HPDE6-E6E7 (cell line): ENCODE data around the gene CDR2L.

Source experiments
- DNase-seq: peaks from one replicate; pipeline ENCODE4 v3.0.0; 2011; ENCODE audit warnings: missing footprints; ENCODE audit errors: extremely low spot score

Gene CDR2L

GRCh38 chr17:74987418-74987908, at the start of gene CDR2L:
CDR2L (plus strand) TSS chr17:74987632; CDS start chr17:74988044, 412 bp downstream.
- peak; percentile 93 for DNase-seq

GRCh38 chr17:74938194-74938950, 49.1 kb upstream of the CDR2L start:
- no peak for DNase-seq

- DNase-seq: no peak
Observed at GRCh38 chr17:74939534-74939933, 47.9 kb upstream of the CDR2L start.

GRCh38 chr17:74941128-74941725, 46.2 kb upstream of the CDR2L start:
- DNase-seq: no peak

GRCh38 chr17:74943808-74944522, 43.5 kb upstream of the CDR2L start:
- peak; percentile 97 for DNase-seq

- no peak for DNase-seq
Observed at GRCh38 chr17:74945543-74945942, 41.9 kb upstream of the CDR2L start.

DNA sequence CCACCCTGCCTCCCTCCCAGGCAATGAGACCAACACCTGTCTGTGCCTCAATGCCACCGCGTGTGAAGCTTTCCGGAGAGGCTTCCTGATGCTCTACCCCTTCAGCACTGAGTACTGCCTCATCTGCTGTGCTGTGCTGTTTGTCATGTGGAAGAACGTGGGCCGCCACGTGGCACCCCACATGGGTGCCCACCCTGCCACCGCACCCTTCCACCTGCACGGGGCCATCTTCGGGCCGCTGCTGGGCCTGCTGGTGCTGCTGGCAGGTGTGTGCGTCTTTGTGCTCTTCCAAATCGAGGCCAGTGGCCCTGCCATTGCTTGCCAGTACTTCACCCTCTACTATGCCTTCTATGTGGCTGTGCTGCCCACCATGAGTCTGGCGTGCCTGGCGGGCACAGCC, 40.8 kb upstream of the CDR2L start:
- DNase-seq: no peak

DNA sequence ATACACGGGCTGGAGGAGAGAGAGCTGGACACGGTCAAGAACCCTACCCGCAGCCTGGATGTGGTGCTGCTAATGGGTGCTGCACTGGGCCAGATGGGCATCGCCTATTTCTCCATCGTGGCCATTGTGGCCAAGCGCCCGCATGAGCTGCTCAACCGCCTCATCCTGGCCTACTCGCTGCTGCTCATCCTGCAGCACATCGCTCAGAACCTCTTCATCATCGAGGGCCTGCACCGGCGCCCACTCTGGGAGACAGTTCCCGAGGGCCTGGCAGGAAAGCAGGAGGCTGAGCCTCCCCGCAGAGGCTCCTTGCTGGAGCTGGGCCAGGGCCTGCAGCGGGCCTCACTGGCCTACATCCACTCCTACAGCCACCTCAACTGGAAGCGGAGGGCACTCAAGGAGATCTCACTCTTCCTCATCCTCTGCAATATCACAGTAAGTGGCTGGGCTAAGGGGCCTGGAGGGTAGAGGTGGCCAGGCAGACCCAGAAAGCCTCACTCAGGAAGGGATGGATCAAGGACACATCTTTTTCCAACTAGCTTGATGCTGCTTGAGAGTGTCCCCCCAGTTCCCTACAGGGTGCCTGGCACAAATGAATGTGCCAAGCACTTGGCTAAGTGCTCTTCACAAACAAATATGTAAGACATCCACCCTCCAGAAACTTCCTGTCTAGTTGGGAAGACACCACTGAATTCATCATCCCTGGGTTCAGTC, 40.2 kb upstream of the CDR2L start:
- DNase-seq: no peak

- no peak for DNase-seq
Observed at GRCh38 chr17:74949455-74950115, 37.8 kb upstream of the CDR2L start.

- DNase-seq: peak; percentile 64
Observed at GRCh38 chr17:74950207-74950606, 37.2 kb upstream of the CDR2L start.

DNA sequence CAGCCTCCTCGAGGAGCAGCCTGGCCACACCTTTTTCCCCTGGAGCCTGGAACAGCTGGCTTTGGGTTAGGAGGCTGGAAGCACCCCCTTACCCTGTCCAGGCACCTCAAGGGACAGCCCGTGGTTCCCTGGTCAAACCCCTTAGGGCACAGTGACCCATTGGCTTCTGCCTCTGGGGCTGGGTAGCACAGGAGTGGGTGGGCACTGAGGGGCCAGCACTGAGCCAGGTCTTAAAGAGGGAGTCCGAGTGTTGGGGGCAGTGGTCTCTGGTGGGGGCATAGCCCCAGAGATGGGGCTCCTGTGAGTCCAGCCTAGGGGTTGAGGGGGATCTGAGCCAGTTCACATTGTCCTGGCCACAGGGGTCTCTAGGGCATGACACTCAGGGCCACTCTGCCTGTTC, 36.4 kb upstream of the CDR2L start:
- DNase-seq: no peak

GRCh38 chr17:74951680-74952421, 35.6 kb upstream of the CDR2L start:
- DNase-seq: no peak

DNA sequence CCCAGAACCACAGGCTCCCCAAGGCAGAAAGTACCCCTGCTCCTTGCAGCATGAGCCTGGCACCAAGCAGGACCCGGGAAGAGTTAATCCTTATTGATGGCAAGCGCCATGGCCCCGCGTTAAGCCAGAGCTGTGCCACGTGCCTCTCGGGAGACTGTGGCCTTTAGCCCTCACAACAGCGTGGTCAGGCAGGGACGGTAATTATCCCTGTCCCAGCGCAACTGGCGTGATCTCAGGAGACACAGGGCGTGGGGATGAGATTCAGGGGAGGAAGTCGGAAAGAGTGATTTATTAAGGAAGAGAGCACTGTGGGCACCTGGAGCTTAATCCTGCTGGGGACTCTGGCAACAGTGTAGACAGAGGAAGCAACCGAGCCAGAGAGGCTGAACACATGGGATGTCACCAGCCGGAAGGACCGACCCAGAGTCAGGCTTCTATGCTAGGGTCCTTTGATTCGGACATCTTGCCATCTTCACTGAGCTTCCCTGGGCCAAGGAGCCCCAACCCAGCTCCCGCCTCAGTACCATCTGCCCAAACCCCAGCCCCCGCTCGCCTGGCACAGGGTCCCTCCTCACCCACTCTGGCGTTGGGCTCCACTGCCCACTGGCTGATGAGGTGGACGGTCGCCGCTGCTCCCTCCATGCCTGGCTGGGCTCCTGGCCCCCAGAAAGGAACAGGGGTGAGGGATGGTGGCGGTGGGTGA, 34.9 kb upstream of the CDR2L start:
- DNase-seq: no peak

DNA sequence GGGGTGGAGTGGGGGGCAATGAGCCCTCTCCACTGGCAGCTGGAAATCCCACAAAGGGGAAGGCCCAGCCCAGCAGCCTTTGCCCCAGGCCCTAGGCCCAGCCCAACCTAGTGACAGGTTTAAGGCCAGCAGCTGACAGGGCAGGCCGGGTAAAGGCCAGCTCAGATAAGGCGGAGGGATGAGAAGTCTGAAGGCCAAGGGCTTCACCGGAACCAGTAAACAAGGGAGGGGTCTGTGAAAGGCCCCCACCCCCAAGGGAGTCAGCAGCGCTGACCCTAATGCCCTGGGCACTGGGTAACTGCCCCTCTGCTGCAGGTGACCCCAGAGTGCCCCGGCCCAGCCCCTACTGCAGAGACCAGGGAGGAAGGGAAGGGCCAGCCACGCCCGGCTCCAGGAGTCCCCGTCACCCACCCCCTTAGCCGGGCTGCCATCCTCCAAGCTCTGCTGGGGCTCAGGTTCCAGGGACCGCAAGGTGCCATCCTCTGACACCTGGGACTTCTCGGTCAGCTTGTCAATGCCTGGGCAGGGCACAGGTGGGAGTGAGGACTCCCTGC, 34.2 kb upstream of the CDR2L start:
- DNase-seq: no peak

DNA sequence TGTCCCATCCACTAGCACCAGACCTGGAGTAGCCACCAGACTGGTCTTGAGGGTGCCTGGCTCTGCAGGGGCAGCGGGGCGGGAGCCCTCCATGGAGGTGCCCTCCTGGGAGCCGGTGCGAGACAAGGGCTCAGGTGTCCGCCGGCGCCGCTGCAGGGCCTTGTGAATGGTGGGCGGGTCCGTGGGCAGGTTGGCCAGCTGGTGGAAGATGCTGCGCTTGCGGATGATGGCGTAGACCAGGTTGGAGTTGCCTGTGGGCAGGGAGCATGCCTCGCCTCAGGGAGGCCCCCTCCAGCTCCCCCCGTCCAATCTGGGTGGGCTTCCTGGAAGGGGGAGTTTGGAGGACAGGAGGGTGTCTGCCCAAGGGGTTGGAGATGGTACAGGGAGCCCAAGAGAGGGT, 33.3 kb upstream of the CDR2L start:
- DNase-seq: no peak

DNA sequence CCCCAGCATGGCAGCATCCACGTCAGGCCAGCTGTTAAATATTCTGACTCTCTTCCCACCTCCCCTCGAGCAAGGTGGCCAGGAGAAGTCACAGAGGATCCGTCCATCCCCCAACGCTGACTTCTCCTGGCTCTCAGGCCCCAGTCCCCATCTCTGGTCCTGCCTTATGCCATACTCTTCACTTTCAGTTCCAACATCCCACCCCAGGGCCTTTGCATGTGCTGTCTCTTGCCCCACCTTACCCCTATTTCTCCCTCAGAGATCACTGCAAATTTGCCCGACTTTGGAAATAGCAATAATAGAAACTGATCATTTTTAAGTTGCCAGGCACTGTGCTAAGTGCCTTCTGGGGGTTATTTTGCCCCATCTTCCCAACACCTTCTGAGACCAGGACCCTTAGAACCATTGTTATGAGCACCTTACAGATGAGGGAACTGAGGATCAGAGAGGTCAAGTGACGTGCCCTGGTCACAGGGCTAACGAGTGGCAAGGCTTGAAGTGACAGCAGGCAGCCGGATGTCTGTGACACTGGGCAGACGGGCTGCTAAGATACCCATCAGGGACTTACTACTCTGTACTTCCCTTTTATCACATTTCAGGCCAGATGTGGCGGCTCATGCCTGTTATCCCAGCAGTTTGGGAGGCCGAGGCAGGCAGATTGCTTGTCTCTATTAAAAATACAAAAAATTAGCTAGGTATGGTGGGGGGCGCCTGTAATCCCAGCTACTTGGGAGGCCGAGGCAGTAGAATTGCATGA, 32.6 kb upstream of the CDR2L start:
- DNase-seq: no peak

GRCh38 chr17:74956093-74956492, 31.3 kb upstream of the CDR2L start:
- DNase-seq: no peak

GRCh38 chr17:74957935-74958740, 29.3 kb upstream of the CDR2L start:
- no peak for DNase-seq
